B cell (primary cell): ENCODE measurements around the gene FAM111A. TPM values are rescaled to one million over a fixed set of nuclear protein-coding genes. Genes with fewer than 3 reads are reported as not detected.

Experiments
- ATAC-seq: fragments of 200-7000 bp; cut with Tn5 transposase; one replicate; pipeline ENCODE4 v1.10.0; 2021; ENCODE audit warnings: low read depth, mild to moderate bottlenecking, moderate number of reproducible peaks, moderate library complexity
- CTCF ChIA-PET: fragments of 350-600 bp; sonication (Branson Sonifier 250); formaldehyde crosslinking; loops from one replicate; lab custom pipeline; 2021; ENCODE audit warnings: antibody characterized with exemption, inconsistent platforms; lab: Charles Lee
- POLR2A ChIA-PET: fragments of 350-600 bp; sonication (Branson Sonifier 250); formaldehyde crosslinking; loops from one replicate; lab custom pipeline; 2021; ENCODE audit warnings: antibody characterized with exemption; lab: Charles Lee
- DNase-seq: peaks from one replicate; pipeline ENCODE4 v3.0.0; 2013
- H2AFZ ChIP-seq: 2 replicates; pipeline ENCODE4 v1.6.1; 2012; ENCODE audit warnings: mild to moderate bottlenecking, low read depth, low read length; ENCODE audit not compliant: insufficient read depth, poor library complexity, severe bottlenecking
- H3K27ac ChIP-seq, 2 donors: 1 replicate in 1 of 2; 2 replicates in 1 of 2; pipeline ENCODE4 v1.5.1; 2012 to 2013; ENCODE audit warnings: low read length in 2 of 2, mild to moderate bottlenecking in 2 of 2, moderate library complexity in 1 of 2
- H3K27me3 ChIP-seq, 4 experiments: fragments of 200-600 bp in 1 of 4; sonication (generic) in 1 of 4; replicated peaks in 1 of 4; 1 replicate in 2 of 4; 2 replicates in 2 of 4; pipeline versions ENCODE4 v1.6.1 to v1.7.0; 2013 to 2016; ENCODE audit warnings: low read length in 3 of 4, mild to moderate bottlenecking in 2 of 4, mixed read lengths in 1 of 4, moderate library complexity in 1 of 4; ENCODE audit not compliant: insufficient read depth in 4 of 4, control insufficient read depth in 3 of 4; ENCODE audit errors: control extremely low read depth in 1 of 4
- H3K36me3 ChIP-seq, 2 experiments: replicated peaks in 1 of 2; 1 replicate in 1 of 2; 2 replicates in 1 of 2; pipeline versions ENCODE4 v1.6.1 to v1.7.1; 2013; ENCODE audit warnings: low read length in 1 of 2; ENCODE audit not compliant: insufficient read depth in 2 of 2, control insufficient read depth in 1 of 2; ENCODE audit errors: control extremely low read depth in 1 of 2, extremely low read depth in 1 of 2
- H3K4me1 ChIP-seq, 2 donors: fragments of 200-600 bp in 1 of 2; sonication (generic) in 1 of 2; 1 replicate in 1 of 2; 2 replicates in 1 of 2; pipeline versions ENCODE4 v1.5.1 to v1.6.1; 2013 to 2017; ENCODE audit warnings: low read length in 2 of 2; ENCODE audit not compliant: control insufficient read depth in 2 of 2, insufficient read depth in 2 of 2
- H3K4me2 ChIP-seq: replicated peaks from 2 replicates; pipeline ENCODE3; 2012; ENCODE audit warnings: mild to moderate bottlenecking, low read depth, low read length; ENCODE audit not compliant: poor library complexity, severe bottlenecking
- H3K4me3 ChIP-seq, 5 experiments: fragments of 200-600 bp in 1 of 5; sonication (generic) in 1 of 5; 1 replicate in 3 of 5; 2 replicates in 2 of 5; pipeline versions ENCODE4 v1.5.1 to v1.7.0; 2011 to 2016; ENCODE audit warnings: low read length in 4 of 5, mild to moderate bottlenecking in 4 of 5, low read depth in 2 of 5, control low read depth in 1 of 5, moderate library complexity in 1 of 5; ENCODE audit not compliant: insufficient read depth in 1 of 5; ENCODE audit errors: control extremely low read depth in 1 of 5, extremely low read depth in 1 of 5
- H3K79me2 ChIP-seq: fragments of 200-600 bp; sonication (generic); one replicate; pipeline ENCODE4 v1.6.0; 2016; ENCODE audit warnings: low read length; ENCODE audit not compliant: control insufficient read depth, insufficient read depth
- H3K9ac ChIP-seq: fragments of 200-600 bp; sonication (generic); 2 replicates; pipeline ENCODE4 v1.6.1; 2017; ENCODE audit warnings: mild to moderate bottlenecking, low read length, moderate library complexity
- H3K9me3 ChIP-seq, 3 donors: one replicate each; pipeline versions ENCODE4 v1.6.1 to v1.7.1; 2013; ENCODE audit warnings: low read length in 2 of 3; ENCODE audit not compliant: control insufficient read depth in 2 of 3, insufficient read depth in 1 of 3; ENCODE audit errors: control extremely low read depth in 1 of 3
- H4K20me1 ChIP-seq: 2 replicates; pipeline ENCODE4 v1.6.0; 2012; ENCODE audit warnings: mild to moderate bottlenecking, low read length; ENCODE audit not compliant: insufficient read depth, control insufficient read depth, poor library complexity, severe bottlenecking
- H3K27ac Mint-ChIP-seq: one replicate; pipeline ENCODE4 v1.8.0; 2021; ENCODE audit warnings: mixed read lengths
- H3K27me3 Mint-ChIP-seq: one replicate; pipeline ENCODE4 v1.8.0; 2021; ENCODE audit warnings: mixed read lengths
- H3K4me1 Mint-ChIP-seq: one replicate; pipeline ENCODE4 v1.8.0; 2021; ENCODE audit warnings: mixed read lengths
- H3K4me3 Mint-ChIP-seq: one replicate; pipeline ENCODE4 v1.8.0; 2021; ENCODE audit warnings: mixed read lengths
- H3K9me3 Mint-ChIP-seq: one replicate; pipeline ENCODE4 v1.8.0; 2022; ENCODE audit warnings: mixed read lengths; ENCODE audit not compliant: insufficient read depth
- EZH2 ChIP-seq: IDR thresholded peaks from 2 replicates; pipeline ENCODE4 v1.6.1; 2012; ENCODE audit warnings: borderline replicate concordance, low read depth, mild to moderate bottlenecking, moderate library complexity, low read length; ENCODE audit not compliant: insufficient read depth, poor library complexity, severe bottlenecking
- WGBS: methylation state at CpG from one replicate; pipeline ENCODE4 v1.1.5; 2013; ENCODE audit warnings: missing lambda C conversion rate; ENCODE audit not compliant: insufficient coverage; 5-methylcytosine and 5-hydroxymethylcytosine counted together
- intact Hi-C: fragments of 100-400 bp; cut with micrococcal nuclease; formaldehyde crosslinking; loops from one replicate; pipeline ENCODE4 v1.10.0; 2022
- polyA plus RNA-seq: library from polyadenylated mRNA; depleted of rRNA; stranded (reverse); fragments of >200 nt; gene quantifications from 2 replicates; pipeline ENCODE4 v1.2.3, GENCODE V29; 2012
- total RNA-seq, 2 donors: library from RNA; stranded (reverse); fragments of 120-200 nt in 1 of 2; gene quantifications; 1 replicate in 1 of 2; 2 replicates in 1 of 2; pipeline versions ENCODE4 v1.2.3 to v1.2.4, GENCODE V29; 2013 to 2022
- TF ChIP-seq, protein P1 (sequence below): fragments of 200-600 bp; IDR thresholded peaks from one replicate; pipeline ENCODE4 v1.8.0; 2022; ENCODE audit warnings: antibody characterized with exemption, mild to moderate bottlenecking

FAM111A gene
- total and polyA plus RNA-seq, 2 donors (not counting 1 experiment from before 2014, with no cell fraction given) = 57.0 to 120 TPM

DNA sequence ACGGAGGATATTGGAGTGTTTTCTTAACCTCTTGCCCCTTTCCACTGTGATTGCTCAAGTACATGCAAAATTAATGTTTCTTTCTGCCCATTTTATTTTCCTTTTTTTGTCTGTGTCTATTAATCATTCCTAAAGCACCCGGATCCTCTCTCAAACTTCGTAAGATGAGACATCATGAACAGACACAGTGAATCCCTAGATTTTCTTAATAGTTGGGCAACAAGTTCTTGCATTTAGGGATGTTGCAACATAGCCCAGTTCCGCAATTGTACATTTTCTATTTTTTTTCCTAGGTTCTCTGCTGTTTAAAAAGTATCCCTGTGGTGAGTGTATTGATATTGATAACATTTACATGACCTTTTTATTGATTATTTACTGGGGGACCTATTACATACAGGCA lies 2.9 kb downstream of the FAM111A start:
- Mint-ChIP-seq H3K4me3 (peak overlapping the region; percentile 97), H3K27me3 (no peaks in the 10 kb centered on the region), H3K9me3 (no peaks in the 10 kb centered on the region), H3K27ac (peak overlapping the region; percentile 87), H3K4me1 (peaks cover 82% of the 10 kb centered on the region)
- ChIA-PET CTCF (interaction anchor here (1.9 to 3.5 kb wide), 4 partner anchors 10 to 12 kb away, joined by 16 to 80 read pairs (median 33); no protein-coding TSS in a partner anchor), POLR2A (interaction anchor here (0.8 to 2.0 kb wide), 4 partner anchors 9 to 87 kb away, joined by 3 to 13 read pairs (median 6); partner anchors contain the start of gene DTX4)
- no peak overlapping the region for H3K27ac ChIP-seq
- WGBS = 69% methylated on average over 2 of the region's 4 CpGs
- H3K4me2 ChIP-seq = peak overlapping the region; percentile 96
- H4K20me1 ChIP-seq = no peaks in the 10 kb centered on the region
- TF ChIP-seq EZH2 = no peak
- TF ChIP-seq, protein P1, sequence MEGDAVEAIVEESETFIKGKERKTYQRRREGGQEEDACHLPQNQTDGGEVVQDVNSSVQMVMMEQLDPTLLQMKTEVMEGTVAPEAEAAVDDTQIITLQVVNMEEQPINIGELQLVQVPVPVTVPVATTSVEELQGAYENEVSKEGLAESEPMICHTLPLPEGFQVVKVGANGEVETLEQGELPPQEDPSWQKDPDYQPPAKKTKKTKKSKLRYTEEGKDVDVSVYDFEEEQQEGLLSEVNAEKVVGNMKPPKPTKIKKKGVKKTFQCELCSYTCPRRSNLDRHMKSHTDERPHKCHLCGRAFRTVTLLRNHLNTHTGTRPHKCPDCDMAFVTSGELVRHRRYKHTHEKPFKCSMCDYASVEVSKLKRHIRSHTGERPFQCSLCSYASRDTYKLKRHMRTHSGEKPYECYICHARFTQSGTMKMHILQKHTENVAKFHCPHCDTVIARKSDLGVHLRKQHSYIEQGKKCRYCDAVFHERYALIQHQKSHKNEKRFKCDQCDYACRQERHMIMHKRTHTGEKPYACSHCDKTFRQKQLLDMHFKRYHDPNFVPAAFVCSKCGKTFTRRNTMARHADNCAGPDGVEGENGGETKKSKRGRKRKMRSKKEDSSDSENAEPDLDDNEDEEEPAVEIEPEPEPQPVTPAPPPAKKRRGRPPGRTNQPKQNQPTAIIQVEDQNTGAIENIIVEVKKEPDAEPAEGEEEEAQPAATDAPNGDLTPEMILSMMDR = no peak
- H3K4me3 ChIP-seq = peak overlapping the region in 1 of 5 experiments; percentile 45
- no peaks in the 10 kb centered on the region for H3K9me3 ChIP-seq
- H3K27me3 ChIP-seq = no peaks in the 10 kb centered on the region
- peaks cover 39% of the 10 kb centered on the region for H3K79me2 ChIP-seq
- intact Hi-C loops = loop anchor here (2.0 kb wide), 1 partner anchor 469 kb away; the partner anchor contains the start of gene OSBP
- no peak for DNase-seq
- no peak for ATAC-seq
- no peak overlapping the region for H3K9ac ChIP-seq
- peaks cover 2 to 3% of the 10 kb centered on the region in 2 experiments for H3K36me3 ChIP-seq
- H2AFZ ChIP-seq = no peak overlapping the region
- H3K4me1 ChIP-seq = peaks cover 51 to 56% of the 10 kb centered on the region in 2 donors

DNA sequence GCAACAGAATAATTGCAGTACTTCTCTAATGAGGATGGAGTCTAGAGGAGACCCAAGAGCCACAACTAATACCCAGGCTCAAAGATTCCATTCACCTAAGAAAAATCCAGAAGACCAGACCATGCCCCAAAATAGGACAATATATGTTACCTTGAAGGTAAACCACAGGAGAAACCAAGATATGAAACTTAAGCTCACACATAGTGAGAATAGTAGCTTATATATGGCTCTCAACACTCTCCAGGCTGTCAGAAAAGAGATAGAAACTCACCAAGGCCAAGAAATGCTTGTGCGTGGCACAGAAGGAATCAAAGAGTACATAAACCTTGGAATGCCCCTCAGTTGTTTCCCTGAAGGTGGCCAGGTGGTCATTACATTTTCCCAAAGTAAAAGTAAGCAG lies 9.1 kb downstream of the FAM111A start:
- H2AFZ ChIP-seq = no peak overlapping the region
- no peak overlapping the region for H3K9ac ChIP-seq
- POLR2A ChIA-PET = interaction anchor here (0.6 kb wide), 1 partner anchor 57 kb away, joined by 4 read pairs; no protein-coding TSS in a partner anchor

More for the DNA sequence above, 9.1 kb downstream of the FAM111A start:
- H3K4me1 ChIP-seq = peaks cover 33% of the 10 kb centered on the region in 2 donors
- intact Hi-C loops = loop anchor here (10.0 kb wide), 1 partner anchor 1357 kb away; no protein-coding TSS in a partner anchor
- no peaks in the 10 kb centered on the region for H3K9me3 ChIP-seq
- H3K27ac ChIP-seq = peak overlapping the region in 1 of 2 donors; percentile 68
- H3K79me2 ChIP-seq = peaks cover 7% of the 10 kb centered on the region
- peak overlapping the region; percentile 52 for H3K4me2 ChIP-seq
- CTCF ChIA-PET = interaction anchor here (0.7 to 2.6 kb wide), 7 partner anchors 10 to 576 kb away, joined by 3 to 15 read pairs (median 4); partner anchors contain the start of genes FAM111A and LPXN
- H3K4me1 Mint-ChIP-seq = peaks cover 51% of the 10 kb centered on the region
- H3K4me3 Mint-ChIP-seq = peak overlapping the region; percentile 77
- ATAC-seq (no peak), DNase-seq (no peak)
- 88% methylated on average over 1 of the region's 1 CpG for WGBS
- no peaks in the 10 kb centered on the region for H3K27me3 Mint-ChIP-seq
- peak overlapping the region in 1 of 5 experiments; percentile 45 for H3K4me3 ChIP-seq
- peak overlapping the region; percentile 79 for H3K27ac Mint-ChIP-seq
- H3K27me3 ChIP-seq = no peaks in the 10 kb centered on the region
- no peak for TF ChIP-seq EZH2
- TF ChIP-seq, protein P1 = no peak
- no peaks in the 10 kb centered on the region for H4K20me1 ChIP-seq
- peaks cover 2 to 4% of the 10 kb centered on the region in 2 experiments for H3K36me3 ChIP-seq
- no peaks in the 10 kb centered on the region for H3K9me3 Mint-ChIP-seq
